Astrocyte of the spinal cord (primary cell): ENCODE results near the gene SPATA20.

Experiments used
- DNase-seq: peaks from one replicate; pipeline ENCODE4 v3.0.0; 2011; ENCODE audit warnings: low read depth, low spot score
- H3K4me3 ChIP-seq: 2 replicates; pipeline ENCODE4 v1.5.1; 2011; ENCODE audit warnings: low read depth, mild to moderate bottlenecking, low read length, moderate library complexity
- in situ Hi-C: cut with HindIII; loops from 2 replicates; pipeline ENCODE4 v1.10.0; 2017; ENCODE audit warnings: low sequenced_read_pairs
- TF ChIP-seq, protein P1 (sequence below): IDR thresholded peaks from 2 replicates; pipeline ENCODE4 v1.5.1; 2012; ENCODE audit warnings: low read depth, mild to moderate bottlenecking, low read length, inconsistent platforms

Gene SPATA20

DNA sequence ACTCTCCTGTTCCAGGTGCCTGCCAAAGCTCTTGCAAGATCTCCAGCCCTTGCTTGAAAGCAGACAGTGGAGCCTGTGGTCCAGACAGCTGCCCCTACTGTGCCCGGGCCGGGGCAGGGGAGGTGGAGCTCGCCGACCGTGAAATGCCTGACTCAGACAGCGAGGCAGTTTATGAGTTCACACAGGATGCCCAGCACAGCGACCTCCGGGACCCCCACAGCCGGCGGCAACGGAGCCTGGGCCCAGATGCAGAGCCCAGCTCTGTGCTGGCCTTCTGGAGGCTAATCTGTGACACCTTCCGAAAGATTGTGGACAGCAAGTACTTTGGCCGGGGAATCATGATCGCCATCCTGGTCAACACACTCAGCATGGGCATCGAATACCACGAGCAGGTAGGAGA lies 31.2 kb downstream of the SPATA20 start:
- TF ChIP-seq, protein P1, sequence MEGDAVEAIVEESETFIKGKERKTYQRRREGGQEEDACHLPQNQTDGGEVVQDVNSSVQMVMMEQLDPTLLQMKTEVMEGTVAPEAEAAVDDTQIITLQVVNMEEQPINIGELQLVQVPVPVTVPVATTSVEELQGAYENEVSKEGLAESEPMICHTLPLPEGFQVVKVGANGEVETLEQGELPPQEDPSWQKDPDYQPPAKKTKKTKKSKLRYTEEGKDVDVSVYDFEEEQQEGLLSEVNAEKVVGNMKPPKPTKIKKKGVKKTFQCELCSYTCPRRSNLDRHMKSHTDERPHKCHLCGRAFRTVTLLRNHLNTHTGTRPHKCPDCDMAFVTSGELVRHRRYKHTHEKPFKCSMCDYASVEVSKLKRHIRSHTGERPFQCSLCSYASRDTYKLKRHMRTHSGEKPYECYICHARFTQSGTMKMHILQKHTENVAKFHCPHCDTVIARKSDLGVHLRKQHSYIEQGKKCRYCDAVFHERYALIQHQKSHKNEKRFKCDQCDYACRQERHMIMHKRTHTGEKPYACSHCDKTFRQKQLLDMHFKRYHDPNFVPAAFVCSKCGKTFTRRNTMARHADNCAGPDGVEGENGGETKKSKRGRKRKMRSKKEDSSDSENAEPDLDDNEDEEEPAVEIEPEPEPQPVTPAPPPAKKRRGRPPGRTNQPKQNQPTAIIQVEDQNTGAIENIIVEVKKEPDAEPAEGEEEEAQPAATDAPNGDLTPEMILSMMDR = no peak
- DNase-seq = no peak
- no peak overlapping the region for H3K4me3 ChIP-seq
- in situ Hi-C loops = no loop called here

DNA sequence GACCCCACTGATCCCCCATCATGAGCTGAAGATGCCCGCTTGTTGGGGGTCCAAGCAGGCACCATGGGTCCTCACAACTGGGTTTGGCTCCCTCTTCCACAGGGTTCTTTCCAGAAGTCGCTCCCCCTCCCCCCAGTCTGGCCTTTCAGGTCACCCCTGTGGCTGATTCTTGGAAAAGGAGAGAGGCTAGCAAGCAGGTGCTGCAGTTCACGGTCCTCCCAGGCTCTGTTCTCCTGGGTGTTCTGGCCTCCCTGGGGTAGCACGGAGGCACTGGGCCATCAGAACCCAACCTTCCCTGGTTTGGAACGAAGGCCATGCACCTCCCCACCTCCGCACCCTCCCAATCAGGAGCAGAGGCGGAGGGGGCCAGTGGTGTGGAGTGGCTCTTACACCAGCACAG lies 32.4 kb downstream of the SPATA20 start:
- DNase-seq = no peak
- no peak overlapping the region for H3K4me3 ChIP-seq
- in situ Hi-C loops = no loop called here
- TF ChIP-seq, protein P1 = no peak

- TF ChIP-seq, protein P1 = no peak
- in situ Hi-C loops = no loop called here
- no peak overlapping the region for H3K4me3 ChIP-seq
- no peak for DNase-seq
These were observed 33.7 kb downstream of the SPATA20 start for GRCh38 chr17:50580646-50581045.

- H3K4me3 ChIP-seq = no peak overlapping the region
- TF ChIP-seq, protein P1 = no peak
- in situ Hi-C loops = no loop called here
- no peak for DNase-seq
These were observed 34.3 kb downstream of the SPATA20 start for GRCh38 chr17:50581316-50581715.

GRCh38 chr17:50582741-50583140 lies 35.8 kb downstream of the SPATA20 start:
- TF ChIP-seq, protein P1 = no peak
- DNase-seq = no peak
- H3K4me3 ChIP-seq = no peak overlapping the region
- in situ Hi-C loops = no loop called here

GRCh38 chr17:50583641-50584040 lies 36.7 kb downstream of the SPATA20 start:
- no peak overlapping the region for H3K4me3 ChIP-seq
- TF ChIP-seq, protein P1 = no peak
- in situ Hi-C loops = no loop called here
- DNase-seq = no peak

DNA sequence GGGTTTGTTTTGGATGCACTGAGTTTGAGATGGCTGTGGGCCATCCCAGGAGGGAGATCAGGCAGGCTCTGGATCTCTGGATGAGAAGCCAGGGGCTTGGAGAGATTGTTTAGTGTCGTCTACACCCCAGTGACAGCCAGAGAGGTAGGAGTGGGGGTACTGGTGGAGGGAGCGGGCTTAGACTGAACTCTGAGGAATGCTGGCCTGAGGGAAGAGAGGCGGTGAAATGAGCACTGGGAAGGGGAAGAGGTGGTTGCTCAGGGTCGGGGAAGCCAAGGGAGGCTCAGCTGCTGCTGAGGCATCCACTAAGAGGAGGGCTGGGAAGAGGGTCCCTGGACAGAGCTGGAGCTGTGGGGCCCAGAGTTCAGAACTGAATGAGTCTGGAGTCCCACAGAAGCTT lies 37.1 kb downstream of the SPATA20 start:
- in situ Hi-C loops = no loop called here
- H3K4me3 ChIP-seq = no peak overlapping the region
- no peak for DNase-seq
- TF ChIP-seq, protein P1 = no peak
